Measurements from ENCODE around the gene HCFC2.

The HCFC2 gene

GRCh38 chr12:104137001-104137901 is 72.9 kb downstream of the HCFC2 start (continued):
- TF ChIP-seq PRDM10 (tag by site-specific recombination; IDR thresholded peaks at IDR 0.05) (peak; percentile 71), SP2 (tag by site-specific recombination; IDR thresholded peaks at IDR 0.05) (peak; percentile 61), ZBTB10 (tag by site-specific recombination; IDR thresholded peaks at IDR 0.05) (no peak), GLIS1 (tag by site-specific recombination; IDR thresholded peaks at IDR 0.05) (peak; percentile 91), EGR2 (tag by site-specific recombination; IDR thresholded peaks at IDR 0.05; ENCODE audit: low read depth) (peak; percentile 75), ZNF335 (tag by site-specific recombination; conservative IDR thresholded peaks at IDR 0.05) (peak; percentile 71), GLIS2 (tag by site-specific recombination; IDR thresholded peaks at IDR 0.05) (peak; percentile 85)

GRCh38 chr12:104137902-104138796 is 73.8 kb downstream of the HCFC2 start, which contains the start of gene NFYB:
Gene NFYB, minus strand, starts transcription at chr12:104138210. Its CDS starts 2,757 bp downstream, at chr12:104135453.
- ChIA-PET CTCF (interaction anchor here (0.7 to 1.9 kb wide), 3 partner anchors 29 to 35 kb away, joined by 3 to 9 read pairs (median 5); no protein-coding TSS in a partner anchor), POLR2A (interaction anchor here (0.5 to 2.3 kb wide), 23 partner anchors 9 to 969 kb away, joined by 3 to 16 read pairs (median 7); partner anchors contain the start of genes HCFC2, HSP90B1, NT5DC3 and TDG)
- Histone ChIP-seq H3K27ac (ENCODE audit: extremely low read depth, low read depth, low read length) (peak within 1 kb of the TSS; percentile 97), H3K9me3 (ENCODE audit: control insufficient read depth, insufficient read depth, low read depth, low read length) (no peaks in the 10 kb centered on the region), H3K36me3 (ENCODE audit: control insufficient read depth in 2 of 2, insufficient read depth in 1 of 2, low read length in 2 of 2) (peaks cover 0 to 20% of the 10 kb centered on the region in 2 experiments; a peak in 1 of 3 replicates), H3K4me3 (ENCODE audit: low read depth, low read length) (peak within 1 kb of the TSS; percentile 88), H3K4me1 (ENCODE audit: control insufficient read depth, insufficient read depth, low read length) (peaks cover 5% of the 10 kb centered on the region; the same call in 1 of the 2 replicates)
- TF ChIP-seq ZNF37A (tag by site-specific recombination; IDR thresholded peaks at IDR 0.05), result no peak
- TF ChIP-seq ZNF138 (tag by site-specific recombination; IDR thresholded peaks at IDR 0.05; ENCODE audit: borderline replicate concordance), result no peak
- TF ChIP-seq ZNF704 (tag by site-specific recombination; IDR thresholded peaks at IDR 0.05), result no peak
- peak; percentile 98 for TF ChIP-seq ZNF610 (tag by site-specific recombination; IDR thresholded peaks at IDR 0.05; ENCODE audit: borderline replicate concordance)
- no peak for TF ChIP-seq ZFP69B (tag by site-specific recombination; IDR thresholded peaks at IDR 0.05)
- TF ChIP-seq ZNF311 (tag by site-specific recombination; IDR thresholded peaks at IDR 0.05; ENCODE audit: borderline replicate concordance), result no peak
- TF ChIP-seq GLIS2 (tag by site-specific recombination; IDR thresholded peaks at IDR 0.05), result peak; percentile 54; the same call in 1 of the 2 replicates
- no peak for TF ChIP-seq ZNF133 (tag by site-specific recombination; IDR thresholded peaks at IDR 0.05)
- no peak for TF ChIP-seq ZNF175 (tag by site-specific recombination; IDR thresholded peaks at IDR 0.05)
- TF ChIP-seq ZNF292 (tag by site-specific recombination; IDR thresholded peaks at IDR 0.05; ENCODE audit: borderline replicate concordance, low read depth), result no peak
- no peak for TF ChIP-seq TSHZ1 (tag by site-specific recombination; IDR thresholded peaks at IDR 0.05; ENCODE audit: borderline replicate concordance)
- TF ChIP-seq PRDM6 (tag by site-specific recombination; IDR thresholded peaks at IDR 0.05), result no peak
- TF ChIP-seq ZNF157 (tag by site-specific recombination; IDR thresholded peaks at IDR 0.05), result no peak
- TF ChIP-seq TRIM28 (IDR thresholded peaks at IDR 0.05; ENCODE audit: borderline replicate concordance, low read length), result no peak
